Measurements from ENCODE around the gene SERPINB7. TPM values are rescaled to one million over a fixed set of nuclear protein-coding genes. Genes with fewer than 3 reads are reported as not detected.
A peak's percentile ranks its signal among the peaks of the same experiment; 100 is the strongest.

Gene SERPINB7
- total RNA-seq, 1 donor from 2014 or later: 0.72 TPM

GRCh38 chr18:63848159-63848558 lies 72.9 kb downstream of the SERPINB7 start:
- DNase-seq: peak; percentile 59

GRCh38 chr18:63850020-63850419 lies 74.8 kb downstream of the SERPINB7 start:
- DNase-seq: peak; percentile 20

- peak; percentile 35 for DNase-seq
Observed at GRCh38 chr18:63850636-63851035, 75.4 kb downstream of the SERPINB7 start.

Other genes with a start within 250 kb of the SERPINB7 start
- 2.6 TPM for gene SERPINB12, start 233.0 kb upstream of the SERPINB7 start, total RNA-seq
- 17.5 TPM for gene SERPINB13, start 188.1 kb upstream of the SERPINB7 start, total RNA-seq
- not detected for gene SERPINB4, start 131.2 kb upstream of the SERPINB7 start, total RNA-seq
- 1.3 TPM for gene SERPINB3, start 113.5 kb upstream of the SERPINB7 start, total RNA-seq
- 1.0 TPM for gene SERPINB11, start 72.5 kb upstream of the SERPINB7 start, total RNA-seq
- 9.7 TPM for gene SERPINB2, start 112.3 kb downstream of the SERPINB7 start, total RNA-seq
- gene SERPINB10, start 132.5 kb downstream of the SERPINB7 start, total RNA-seq: 7.0 TPM
- not detected for gene HMSD, start 173.9 kb downstream of the SERPINB7 start, total RNA-seq
- 4.6 TPM for gene SERPINB8, start 194.7 kb downstream of the SERPINB7 start, total RNA-seq

Measured in tongue (tissue), 2 donors.